OCI-M2 (cell line): ENCODE measurements around the gene TAF4.

Source experiments
- DNase-seq: peaks from one replicate; lab custom pipeline; 2025; ENCODE audit not compliant: unreplicated experiment; lab: John Stamatoyannopoulos, UW

The TAF4 gene

GRCh38 chr20:62044631-62045030 is 21.1 kb downstream of the TAF4 start:
- no peak for DNase-seq

GRCh38 chr20:62043131-62043914 is 22.4 kb downstream of the TAF4 start:
- no peak for DNase-seq

- DNase-seq, result no peak
Observed at GRCh38 chr20:62042025-62042820, 23.5 kb downstream of the TAF4 start.

GRCh38 chr20:62040933-62041332 is 24.7 kb downstream of the TAF4 start:
- DNase-seq, result no peak

DNA sequence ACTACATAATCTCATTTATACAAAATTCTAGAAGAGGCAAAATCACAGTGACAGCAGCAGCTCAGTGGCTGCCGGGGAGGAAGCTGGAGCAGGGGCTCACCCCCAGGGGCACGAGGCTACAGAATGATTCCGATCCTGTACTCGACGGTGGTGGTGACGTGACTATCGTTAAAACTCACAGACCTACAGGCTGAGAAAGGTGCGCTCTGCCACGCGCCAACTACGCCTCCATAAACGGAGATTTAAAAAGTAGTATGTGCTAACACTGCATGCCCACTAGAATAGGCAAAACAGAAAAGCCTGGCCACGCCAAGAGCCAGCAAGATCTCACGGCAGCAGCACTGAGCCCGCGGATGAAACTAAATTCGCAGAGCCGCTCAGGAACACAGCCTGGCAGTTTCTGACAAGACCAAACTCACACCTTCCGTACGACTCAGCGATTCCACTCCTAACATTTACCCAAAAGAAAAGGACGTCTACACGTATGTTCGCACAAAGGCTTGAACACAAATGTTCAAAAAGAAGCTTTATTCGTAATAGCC is 25.2 kb downstream of the TAF4 start:
- DNase-seq, result no peak

- DNase-seq, result no peak
Observed at GRCh38 chr20:62039738-62040137, 25.9 kb downstream of the TAF4 start.

GRCh38 chr20:62032609-62033368 is 32.9 kb downstream of the TAF4 start:
- DNase-seq, result no peak

GRCh38 chr20:62031462-62032092 is 34.1 kb downstream of the TAF4 start:
- no peak for DNase-seq

- no peak for DNase-seq
Observed at GRCh38 chr20:62030834-62031434, 34.7 kb downstream of the TAF4 start.

GRCh38 chr20:62030357-62030756 is 35.3 kb downstream of the TAF4 start:
- DNase-seq, result no peak

GRCh38 chr20:62029949-62030348 is 35.7 kb downstream of the TAF4 start:
- no peak for DNase-seq

DNA sequence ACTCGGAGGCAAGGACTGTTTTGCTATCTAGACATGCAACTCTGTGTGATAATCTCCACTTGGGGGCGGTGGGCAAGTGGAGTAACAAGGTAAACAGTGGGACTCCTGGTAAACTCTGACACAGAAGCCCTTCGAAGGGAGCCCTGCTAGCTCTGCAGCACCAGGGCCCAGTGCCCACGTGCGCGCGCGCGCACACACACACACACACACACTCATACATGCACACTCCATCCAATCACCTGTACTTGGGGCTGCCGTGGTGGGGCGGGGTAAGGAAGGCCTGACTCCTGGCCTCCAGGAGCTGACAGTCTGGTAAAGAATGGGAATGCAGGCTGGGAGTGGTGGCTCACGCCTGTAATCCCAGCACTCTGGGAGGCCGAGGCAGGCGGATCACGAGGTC is 36.4 kb downstream of the TAF4 start:
- DNase-seq, result no peak

- DNase-seq, result no peak
Observed at GRCh38 chr20:62028384-62028783, 37.3 kb downstream of the TAF4 start.

DNA sequence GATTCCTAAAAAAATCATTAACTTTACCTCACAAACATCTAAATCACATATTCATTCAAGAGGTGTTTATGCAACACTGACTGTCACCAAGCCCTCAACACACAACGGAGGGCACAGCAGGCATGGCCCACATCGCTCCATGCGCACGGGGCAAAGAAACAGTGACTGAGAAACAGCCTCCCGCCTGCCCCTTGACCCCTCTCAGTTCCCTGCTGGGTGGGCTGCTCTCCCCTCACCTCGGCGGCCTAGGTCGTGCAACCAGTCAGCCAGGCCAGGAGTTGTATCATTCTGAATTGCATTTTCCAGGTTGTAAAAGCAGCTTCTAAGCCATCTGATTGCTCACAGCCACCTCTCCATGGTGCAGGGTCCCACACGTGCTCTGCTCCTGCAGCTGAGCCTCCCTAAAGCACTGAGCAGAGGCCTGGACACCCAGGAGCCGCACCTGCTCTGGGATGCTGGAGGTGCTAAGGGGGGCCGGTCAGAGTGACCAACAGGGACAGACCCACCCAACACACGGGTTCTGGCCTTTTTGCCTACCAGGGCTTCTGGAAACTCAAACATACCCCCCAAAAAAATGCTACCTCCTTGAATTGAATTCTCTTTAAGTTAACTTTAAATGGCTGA is 37.9 kb downstream of the TAF4 start:
- DNase-seq, result no peak

- no peak for DNase-seq
Observed at GRCh38 chr20:62027116-62027515, 38.6 kb downstream of the TAF4 start.

DNA sequence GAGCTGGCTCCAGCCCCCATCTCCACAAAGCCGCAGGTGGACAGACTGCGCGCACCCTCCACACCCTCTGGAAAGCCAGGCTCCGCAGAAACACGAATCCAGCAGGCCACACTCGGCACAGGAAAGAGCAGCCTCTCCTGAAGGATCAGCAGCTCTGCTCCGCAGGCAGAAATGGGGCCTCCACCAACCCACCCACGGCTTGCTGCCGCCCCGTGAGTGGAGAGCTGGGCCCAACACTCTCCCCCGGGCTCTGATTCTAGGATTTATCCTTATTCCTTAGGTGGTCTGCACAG is 39.2 kb downstream of the TAF4 start:
- DNase-seq, result no peak

- DNase-seq, result no peak
Observed at GRCh38 chr20:62025832-62026563, 39.7 kb downstream of the TAF4 start.

- DNase-seq, result no peak
Observed at GRCh38 chr20:62025394-62025793, 40.3 kb downstream of the TAF4 start.

DNA sequence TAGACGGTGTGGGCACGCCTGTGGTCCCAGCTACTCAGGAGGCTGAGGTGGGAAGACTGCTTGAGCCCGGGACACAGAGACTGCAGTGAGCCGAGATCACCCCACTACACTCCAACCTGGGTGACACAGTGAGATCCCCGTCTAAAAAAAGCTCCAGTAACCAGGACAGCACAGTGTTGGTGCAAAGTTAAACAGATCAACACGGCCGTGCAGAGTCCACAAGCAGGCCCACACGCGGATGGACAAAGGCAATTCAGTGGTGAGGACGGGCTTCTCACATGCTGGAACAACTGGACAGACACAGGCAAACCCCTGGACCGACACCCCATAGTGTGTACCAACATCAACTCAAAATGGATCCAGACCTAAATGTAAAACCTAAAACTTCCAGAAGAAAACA is 41.7 kb downstream of the TAF4 start:
- DNase-seq, result no peak
